Right ventricle myocardium superior (tissue), 1 donor: ENCODE measurements around the gene MOB3C. TPM values are rescaled to one million over a fixed set of nuclear protein-coding genes. Genes with fewer than 3 reads are reported as not detected.
"Not testable (repeated sequence)": the region's sequence is repeated elsewhere in the genome, so short reads cannot be mapped to it uniquely, and the experiment has no call there.

ENCODE experiments used
- ATAC-seq: fragments of 200-7000 bp; cut with Tn5 transposase; one replicate; pipeline ENCODE4 v1.9.1; 2020; ENCODE audit warnings: mild to moderate bottlenecking; ENCODE audit not compliant: poor library complexity
- DNase-seq: peaks from one replicate; pipeline ENCODE4 v3.0.0-alpha.2; 2020
- intact Hi-C: fragments of 100-400 bp; cut with DNase I; formaldehyde crosslinking; loops from one replicate; pipeline ENCODE4 v1.11.2; 2022
- long read RNA-seq: library from polyadenylated mRNA; unstranded; transcript quantifications from one replicate; pipeline ENCODE4 v2.0.0, GENCODE V29; 2021
- total RNA-seq: library from RNA; stranded (reverse); fragmentation: NEBNext Ultra II Directional; extraction: Animal tissue kit (Norgen Biotek cat#: 25700); gene quantifications from one replicate; pipeline ENCODE4 v1.2.1, GENCODE V29; 2021
- donor health status: DM: no; HTN: yes; CAD: no; lungs with severe emphysema.

MOB3C gene
- 14.0 TPM for total RNA-seq
- long read RNA-seq, full-length matches to known transcripts, result 58 of 60 reads
- long read RNA-seq, partial matches to known transcripts, result 0 of 60 reads
- long read RNA-seq, other reads (novel, unspliced or antisense), result 2 of 60 reads

DNA sequence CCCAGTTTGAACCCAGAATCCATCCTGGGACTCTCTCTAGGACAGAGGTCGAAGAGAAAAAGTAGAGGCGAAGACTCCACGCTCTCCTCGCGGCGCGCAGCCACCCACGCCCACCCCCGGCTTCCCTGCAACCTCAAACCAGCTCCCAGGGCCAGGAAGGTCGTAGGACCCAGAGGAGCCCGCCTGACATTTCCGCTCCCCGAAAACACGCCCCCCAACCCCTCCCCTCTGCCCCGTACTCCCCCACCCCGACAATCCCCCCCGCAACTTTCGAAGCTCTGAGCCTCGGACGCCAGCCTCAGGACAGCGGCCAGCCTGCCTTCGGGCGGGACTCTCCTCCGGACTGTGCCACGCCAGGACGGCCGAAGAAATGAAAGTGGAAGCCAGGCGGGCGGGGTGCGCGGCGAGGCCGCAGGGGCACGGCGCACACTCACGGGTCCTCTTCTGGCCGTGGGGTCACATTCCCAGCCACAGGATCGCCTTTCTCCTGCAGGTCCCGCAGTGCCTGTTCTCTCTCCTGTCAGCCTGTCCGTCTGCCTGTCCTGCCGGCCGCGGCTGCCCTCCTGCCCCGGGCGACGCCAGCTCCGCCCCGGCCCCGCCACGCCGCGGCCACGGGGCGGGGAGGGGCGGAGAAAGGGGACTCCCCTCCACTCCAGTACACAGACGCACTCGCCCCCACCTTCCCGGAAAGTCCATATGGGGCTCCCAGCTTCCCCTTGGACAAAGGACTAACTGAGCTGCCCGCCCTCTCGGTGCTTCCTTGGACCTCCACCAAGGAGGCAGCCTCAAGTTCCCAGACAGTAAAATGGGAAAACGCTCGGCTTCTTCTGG lies at the start of gene MOB3C:
Gene MOB3C, minus strand, starts transcription at position 535 of the 831 bp plus-strand sequence. CDS start 3,490 bp downstream, outside the sequence.
- intact Hi-C loops, result no loop called here
- DNase-seq (peak; percentile 92), ATAC-seq (peak; percentile 93)

DNA sequence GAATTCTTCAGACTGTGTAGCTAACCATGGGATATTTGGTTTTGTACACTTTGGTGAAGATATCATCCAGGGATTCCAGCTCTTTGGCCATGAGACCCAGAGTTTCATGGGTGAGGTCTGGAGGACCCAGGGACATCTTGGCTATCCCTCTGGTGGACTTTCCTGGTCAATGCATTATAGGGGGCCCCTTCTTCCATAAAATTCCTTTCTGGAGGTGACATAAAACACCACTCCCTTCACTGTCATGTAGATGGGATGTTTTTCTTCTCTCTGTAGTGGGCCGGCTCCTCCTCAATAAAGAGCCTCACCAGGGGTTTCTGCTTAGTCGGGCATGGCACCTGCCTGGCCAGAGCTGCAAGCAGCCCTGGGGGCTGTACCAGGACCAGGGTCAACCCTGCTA lies 49.4 kb upstream of the MOB3C start:
- DNase-seq (no peak), ATAC-seq (no peak)
- intact Hi-C loops, result no loop called here

DNA sequence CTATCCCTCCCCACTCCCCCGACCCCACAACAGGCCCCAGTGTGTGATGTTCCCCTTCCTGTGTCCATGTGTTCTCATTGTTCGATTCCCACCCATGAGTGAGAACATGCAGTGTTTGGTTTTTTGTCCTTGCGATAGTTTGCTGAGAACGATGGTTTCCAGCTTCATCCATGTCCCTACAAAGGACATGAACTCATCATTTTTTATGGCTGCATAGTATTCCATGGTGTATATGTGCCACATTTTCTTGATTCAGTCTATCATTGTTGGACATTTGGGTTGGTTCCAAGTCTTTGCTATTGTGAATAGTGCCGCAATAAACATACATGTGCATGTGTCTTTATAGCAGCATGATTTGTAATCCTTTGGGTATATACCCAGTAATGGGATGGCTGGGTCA lies 46.3 kb upstream of the MOB3C start:
- ATAC-seq, DNase-seq, intact Hi-C loops: not testable (repeated sequence)

DNA sequence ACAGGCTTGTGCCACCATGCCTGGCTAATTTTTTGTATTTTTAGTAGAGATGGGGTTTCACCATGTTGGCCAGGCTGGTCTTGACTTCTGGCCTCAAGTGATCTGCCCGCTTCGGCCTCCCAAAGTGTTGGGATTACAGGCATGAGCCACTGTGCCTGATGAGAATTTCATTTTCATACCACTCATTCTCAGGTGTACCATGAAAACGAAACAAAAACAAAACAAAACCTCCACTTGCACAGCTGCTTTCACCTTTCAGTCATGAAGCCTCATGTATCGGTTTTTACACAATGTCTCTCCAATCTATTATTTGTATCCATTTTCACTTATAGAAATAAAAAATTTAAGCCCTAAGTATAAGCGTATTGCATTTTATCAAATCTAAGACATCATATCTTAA lies 43.5 kb upstream of the MOB3C start:
- ATAC-seq, intact Hi-C loops, DNase-seq: not testable (repeated sequence)

DNA sequence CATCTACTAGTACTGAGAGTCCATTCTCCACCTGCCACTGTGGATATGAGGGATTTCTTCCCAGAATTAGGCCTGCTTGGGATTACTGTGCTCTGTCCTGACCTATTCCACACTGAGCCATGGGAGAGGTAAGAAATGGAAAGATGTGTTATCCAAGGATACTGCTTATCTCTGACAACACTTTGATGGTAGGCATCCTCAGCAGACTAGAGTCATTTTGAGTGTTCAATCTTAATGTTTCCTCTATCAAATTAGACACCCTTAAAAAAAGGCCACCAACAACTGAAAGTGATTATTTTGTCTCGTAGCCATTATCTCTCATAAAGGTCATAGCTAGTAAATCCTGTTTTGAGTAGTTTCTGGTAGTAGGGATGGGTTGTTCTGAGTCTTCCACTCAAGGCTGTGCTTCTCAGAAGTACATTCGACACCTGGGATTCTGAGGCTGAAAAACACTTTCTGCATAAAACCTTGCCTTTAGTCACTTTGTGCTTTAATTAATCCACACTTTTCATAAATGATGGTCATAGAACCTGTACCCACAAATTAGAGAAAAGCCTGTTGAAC lies 42.8 kb upstream of the MOB3C start:
- DNase-seq, result no peak
- no peak for ATAC-seq
- intact Hi-C loops, result no loop called here

DNA sequence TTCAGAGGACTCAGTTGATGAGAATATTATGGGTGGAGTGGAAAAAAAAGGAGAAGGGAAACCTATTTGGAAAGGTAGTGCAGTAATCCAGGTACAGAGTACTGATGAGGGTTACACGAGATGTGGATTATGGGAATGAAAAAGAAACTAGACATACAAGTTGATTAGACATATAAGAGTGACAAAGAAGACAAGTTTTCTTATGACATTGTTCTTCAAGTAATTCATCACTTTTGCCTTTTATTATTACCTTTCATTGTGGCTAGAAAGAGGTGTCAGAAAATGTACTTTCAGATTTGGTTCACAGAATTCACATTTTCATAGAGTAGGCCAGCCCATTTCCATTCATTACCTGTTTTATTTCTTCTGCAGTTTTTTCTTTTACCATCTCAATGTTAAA lies 41.2 kb upstream of the MOB3C start:
- ATAC-seq, result no peak
- intact Hi-C loops, result no loop called here
- DNase-seq, result no peak

DNA sequence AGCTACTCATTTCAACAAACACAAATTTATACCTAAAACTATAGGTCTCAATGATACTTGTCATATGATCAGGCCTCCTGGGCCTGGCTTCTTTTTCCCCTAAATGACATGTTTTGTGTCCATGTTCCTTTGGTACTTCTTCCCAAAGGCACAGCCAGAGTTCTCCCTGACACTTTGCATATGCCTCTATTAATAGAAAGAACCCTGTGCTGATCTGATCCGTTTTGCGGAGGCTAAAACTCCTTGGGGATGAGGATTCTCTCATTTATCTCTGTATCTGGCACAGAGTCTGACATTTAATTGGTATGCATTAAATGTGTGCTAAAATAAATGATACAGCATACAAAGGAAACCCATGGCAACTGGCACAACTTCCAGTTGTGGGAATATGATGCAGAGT lies 40.0 kb upstream of the MOB3C start:
- intact Hi-C loops, result no loop called here
- ATAC-seq (peak; percentile 36), DNase-seq (no peak)

DNA sequence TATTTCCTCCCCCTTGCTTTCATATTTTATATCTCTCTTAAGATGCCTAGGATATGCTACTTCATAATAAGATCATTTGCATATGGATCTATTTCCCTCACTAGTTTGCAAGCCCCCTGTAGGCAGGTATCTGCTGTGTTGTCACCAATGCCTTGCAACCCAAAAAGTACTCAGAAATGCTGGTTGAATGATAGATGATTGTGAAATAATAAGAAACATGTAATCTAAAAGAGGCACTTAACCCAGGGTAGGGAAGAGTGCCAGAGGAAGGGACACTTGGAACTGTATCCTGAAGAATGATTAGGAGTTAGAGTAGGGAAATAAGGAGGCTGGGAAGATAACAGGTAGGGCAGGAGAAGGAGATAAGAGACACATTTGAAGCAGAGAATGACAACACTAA lies 39.2 kb upstream of the MOB3C start:
- intact Hi-C loops, result no loop called here
- ATAC-seq (no peak), DNase-seq (no peak)

DNA sequence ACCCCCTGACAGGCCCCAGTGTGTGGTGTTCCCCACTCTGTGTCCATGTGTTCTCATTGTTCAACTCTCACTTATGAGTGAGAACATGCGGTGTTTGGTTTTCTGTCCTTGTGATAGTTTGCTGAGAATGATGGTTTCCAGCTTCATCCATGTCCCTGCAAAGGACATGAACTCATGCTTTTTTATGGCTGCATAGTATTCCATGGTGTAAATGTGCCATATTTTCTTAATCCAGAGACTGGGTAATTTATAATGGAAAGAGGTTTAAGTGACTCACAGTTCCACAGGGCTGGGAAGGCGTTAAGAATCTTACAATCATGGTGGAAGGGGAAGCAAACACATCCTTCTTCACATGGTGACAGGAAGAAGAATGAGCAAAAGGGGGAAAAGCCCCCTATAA lies 38.1 kb upstream of the MOB3C start:
- DNase-seq, intact Hi-C loops, ATAC-seq: not testable (repeated sequence)

DNA sequence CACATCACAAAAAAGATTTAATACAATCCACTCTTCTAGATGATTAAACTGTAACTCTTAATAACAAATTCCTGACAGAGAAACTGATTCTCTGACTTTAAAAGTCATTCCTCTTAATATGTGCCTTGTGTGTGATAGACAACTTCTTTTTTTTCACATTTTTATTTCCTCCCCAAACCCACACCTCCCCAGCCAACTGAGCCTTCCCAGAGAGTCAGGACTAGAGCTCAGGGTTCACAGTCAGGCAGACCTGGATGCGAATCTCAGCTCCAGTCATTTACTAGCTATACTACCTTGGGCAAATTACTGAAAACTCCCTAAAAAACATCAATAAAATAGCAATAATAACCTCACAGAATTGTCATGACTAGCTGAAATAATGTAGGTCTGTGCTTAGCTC lies 37.4 kb upstream of the MOB3C start:
- ATAC-seq, result no peak
- intact Hi-C loops, result no loop called here

DNA sequence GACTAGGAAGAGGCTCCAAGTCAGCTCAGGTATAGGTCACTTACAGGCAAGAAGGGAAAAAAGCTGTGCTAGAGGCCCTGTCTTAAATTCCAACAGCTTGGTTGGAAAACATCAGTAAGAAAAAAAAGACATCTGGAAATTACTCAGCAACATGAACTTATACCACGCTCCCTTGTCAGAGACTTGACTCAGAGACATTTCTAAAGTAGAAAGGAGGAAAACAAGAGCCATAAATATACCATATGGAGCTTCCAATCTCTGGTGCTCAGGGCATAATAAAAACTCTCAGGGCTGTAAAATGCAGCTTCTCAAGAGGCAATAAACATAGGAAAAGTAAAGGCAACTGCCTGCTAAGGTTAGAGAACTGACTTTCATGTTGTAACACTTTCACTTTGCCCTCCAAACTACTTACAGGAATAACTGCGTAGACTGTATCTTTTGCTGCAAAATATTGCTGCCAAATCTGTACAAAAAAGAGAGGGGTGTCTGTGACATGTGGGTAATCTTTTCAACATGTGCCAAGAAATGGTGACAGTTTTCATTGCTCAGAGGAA lies 36.9 kb upstream of the MOB3C start:
- intact Hi-C loops, result no loop called here
- DNase-seq, result no peak
- ATAC-seq, result no peak

More for the DNA sequence above, 37.4 kb upstream of the MOB3C start:
- no peak for DNase-seq

DNA sequence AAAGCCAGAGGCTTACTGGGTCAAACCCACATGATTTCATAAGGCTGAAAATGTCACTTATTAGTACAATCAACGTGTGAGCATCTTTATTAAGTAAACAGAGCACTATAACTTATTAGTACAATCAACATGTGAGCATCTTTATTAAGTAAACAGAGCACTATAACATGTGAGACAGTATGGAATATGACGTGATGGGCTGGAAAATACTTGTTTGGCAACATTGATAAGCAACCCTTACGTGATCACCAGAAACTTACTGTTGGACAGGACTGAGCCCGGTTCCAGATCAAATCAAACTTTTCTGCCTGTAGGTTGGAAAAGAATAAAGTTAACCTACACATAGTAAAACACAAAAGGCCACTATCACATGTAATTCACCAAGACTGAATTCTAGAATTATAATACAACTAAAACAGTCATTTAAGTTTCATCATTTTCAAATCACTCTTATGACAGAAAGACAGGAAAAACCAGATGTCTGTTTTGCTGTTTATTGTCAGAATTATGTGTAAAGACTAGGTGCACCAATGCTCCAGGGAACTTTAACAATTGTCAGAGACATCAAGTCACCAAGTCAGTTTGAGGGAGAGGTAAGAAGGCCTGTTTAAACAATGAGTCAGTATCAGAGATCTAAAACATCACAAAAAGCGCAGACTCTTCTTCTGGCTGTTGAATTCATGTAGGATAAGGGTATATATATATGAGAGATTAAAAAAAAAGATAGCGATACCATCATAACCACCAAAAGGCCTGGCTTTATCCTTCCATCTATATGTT lies 35.9 kb upstream of the MOB3C start:
- DNase-seq (no peak), ATAC-seq (no peak)
- intact Hi-C loops, result no loop called here

DNA sequence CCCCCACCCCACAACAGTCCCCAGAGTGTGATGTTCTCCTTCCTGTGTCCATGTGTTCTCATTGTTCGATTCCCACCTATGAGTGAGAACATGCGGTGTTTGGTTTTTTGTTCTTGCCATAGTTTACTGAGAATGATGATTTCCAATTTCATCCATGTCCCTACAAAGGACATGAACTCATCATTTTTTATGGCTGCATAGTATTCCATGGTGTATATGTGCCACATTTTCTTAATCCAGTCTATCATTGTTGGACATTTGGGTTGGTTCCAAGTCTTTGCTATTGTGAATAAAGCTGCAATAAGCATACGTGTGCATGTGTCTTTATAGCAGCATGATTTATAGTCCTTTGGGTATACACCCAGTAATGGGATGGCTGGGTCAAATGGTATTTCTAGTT lies 34.5 kb upstream of the MOB3C start:
- DNase-seq, intact Hi-C loops, ATAC-seq: not testable (repeated sequence)

DNA sequence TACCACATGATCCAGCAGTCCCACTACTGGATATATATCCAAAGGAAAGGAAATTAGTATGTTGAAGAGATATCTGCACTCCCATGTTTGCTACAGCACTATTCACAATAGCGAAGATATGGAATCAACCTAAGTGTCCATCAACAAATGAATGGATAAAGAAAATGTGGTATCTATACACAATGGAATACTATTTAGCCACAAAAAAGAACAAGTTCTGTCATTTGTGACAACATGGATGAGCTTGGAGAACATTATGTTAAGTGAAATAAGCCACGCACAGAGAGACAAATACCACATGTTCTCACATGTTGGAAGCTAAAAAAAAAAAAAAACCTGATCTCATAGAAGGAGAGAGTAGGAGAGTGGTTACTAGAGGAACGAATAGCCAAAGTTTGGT lies 33.9 kb upstream of the MOB3C start:
- ATAC-seq (no peak), DNase-seq (no peak)
- intact Hi-C loops, result no loop called here

DNA sequence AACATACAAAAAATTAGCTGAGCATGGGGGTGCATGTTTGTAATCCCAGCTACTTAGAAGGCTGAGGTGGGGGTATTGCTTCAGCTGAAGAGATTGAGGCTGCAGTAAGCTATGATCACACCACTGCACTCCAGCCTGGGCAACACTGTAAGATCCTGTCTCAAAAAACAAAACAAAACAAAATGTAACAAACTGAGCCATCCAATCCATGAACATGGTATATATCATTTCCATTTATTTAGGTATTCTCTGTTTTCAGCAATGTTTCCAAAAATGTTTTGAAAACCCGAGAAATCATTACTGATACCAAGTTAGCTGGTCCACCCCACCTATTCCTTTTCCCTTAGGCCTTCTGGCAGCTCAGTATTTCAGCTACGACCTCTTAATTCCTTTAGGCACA lies 33.2 kb upstream of the MOB3C start:
- intact Hi-C loops, result no loop called here
- no peak for ATAC-seq

DNA sequence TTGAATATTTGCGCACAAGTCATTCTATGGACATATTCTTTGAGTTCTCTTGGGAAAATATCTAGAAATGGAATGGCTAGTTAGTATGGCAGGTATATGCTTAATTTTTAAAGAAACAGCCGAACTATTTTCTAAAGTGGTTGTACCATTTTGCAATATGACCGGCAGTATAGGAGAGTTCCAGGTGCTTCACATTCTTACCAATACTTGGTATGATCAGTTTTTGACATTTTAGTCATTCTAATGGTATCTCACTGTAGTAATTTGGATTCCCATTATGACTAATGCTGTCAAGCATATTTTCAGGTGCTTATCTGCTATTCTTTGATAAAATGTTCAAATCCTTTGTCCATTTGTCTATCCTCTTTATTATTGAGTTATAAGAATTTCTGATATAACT lies 31.0 kb upstream of the MOB3C start:
- intact Hi-C loops, result no loop called here
- DNase-seq, result no peak
- no peak for ATAC-seq

More for the DNA sequence above, 33.2 kb upstream of the MOB3C start:
- DNase-seq, result no peak

DNA sequence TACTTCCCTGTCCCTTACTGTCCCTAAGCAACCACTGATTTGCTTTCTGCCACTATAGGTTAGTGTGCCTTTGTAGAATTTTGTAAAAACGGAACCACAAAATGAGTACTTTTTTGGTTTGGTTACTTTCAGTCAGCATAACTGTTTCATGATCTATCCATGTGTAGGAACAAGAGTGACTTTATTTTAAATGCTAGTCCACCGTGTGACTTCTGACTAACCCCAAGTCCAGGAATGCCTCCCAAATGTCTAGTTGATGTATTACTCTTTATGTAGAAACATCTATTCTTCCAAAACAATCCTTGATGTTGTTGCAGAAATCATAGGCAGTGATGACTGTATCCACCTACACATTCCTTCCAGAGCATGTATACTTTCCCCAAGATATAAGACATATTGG lies 30.2 kb upstream of the MOB3C start:
- no peak for DNase-seq
- ATAC-seq, result no peak
- intact Hi-C loops, result no loop called here

DNA sequence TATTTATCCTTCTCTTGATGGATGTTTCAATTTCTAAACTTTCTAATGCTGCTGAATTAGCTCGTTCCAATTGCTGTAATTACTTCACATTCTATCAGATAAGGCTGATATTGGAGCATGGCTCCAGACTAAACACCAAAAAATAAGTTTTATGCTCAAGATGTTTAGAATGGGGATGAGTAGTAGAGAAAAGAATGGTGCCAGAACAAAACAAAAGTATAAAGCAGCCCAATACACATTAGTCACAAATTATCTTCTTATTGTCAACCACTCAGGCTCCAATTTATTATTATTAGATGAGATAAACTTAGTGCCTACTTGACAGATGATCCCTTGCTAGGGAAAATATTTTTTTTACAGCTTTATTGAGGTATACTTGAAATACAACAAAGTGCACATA lies 29.7 kb upstream of the MOB3C start:
- no peak for DNase-seq
- ATAC-seq, result no peak
- intact Hi-C loops, result no loop called here

DNA sequence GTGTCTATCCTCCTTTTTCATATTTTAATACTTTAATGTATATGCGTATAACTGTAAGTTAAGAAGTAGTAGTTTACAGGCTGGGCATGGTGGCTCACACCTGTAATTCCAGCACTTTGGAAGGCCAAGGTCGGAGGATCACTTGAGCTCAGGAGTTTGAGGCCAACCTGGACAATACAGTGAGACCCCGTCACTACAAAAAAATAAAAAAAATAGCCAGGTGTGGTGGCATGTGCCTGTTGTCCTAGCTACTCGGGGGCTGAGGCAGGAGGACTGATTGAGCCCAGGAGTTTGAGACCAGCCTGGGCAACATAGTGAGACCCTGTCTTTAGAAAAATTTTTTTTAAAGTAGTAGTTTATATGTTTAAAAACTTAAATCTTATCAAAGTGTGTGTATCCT lies 29.2 kb upstream of the MOB3C start:
- no peak for DNase-seq
- intact Hi-C loops, result no loop called here
- no peak for ATAC-seq
